Measurements from ENCODE around the gene NAGA. TPM values are rescaled to one million over a fixed set of nuclear protein-coding genes. Genes with fewer than 3 reads are reported as not detected.
"Not testable (repeated sequence)": the region's sequence is repeated elsewhere in the genome, so short reads cannot be mapped to it uniquely, and the experiment has no call there.

The NAGA gene
- total RNA-seq, 2 experiments from 2014 or later, result 14.4 to 16.9 TPM

- Histone ChIP-seq H4K20me1 (ENCODE audit: insufficient read depth, low read length) (no peaks in the 10 kb centered on the region), H3K4me3 (ENCODE audit: low read depth, low read length, poor library complexity, severe bottlenecking) (no peak overlapping the region), H2AFZ (ENCODE audit: low read length) (no peak overlapping the region), H3K79me2 (ENCODE audit: insufficient read depth, low read depth, low read length) (no peaks in the 10 kb centered on the region), H3K9me2 (ENCODE audit: insufficient read depth, low read length) (no peaks in the 10 kb centered on the region), H3K9me3 (ENCODE audit: low read length) (peaks cover 20% of the 10 kb centered on the region), H3K4me2 (ENCODE audit: low read length) (no peak overlapping the region), H3K27ac (ENCODE audit: low read depth, low read length, poor library complexity, severe bottlenecking) (no peak overlapping the region), H3K36me3 (ENCODE audit: insufficient read depth, low read length) (peaks cover 10% of the 10 kb centered on the region; the same call in 1 of the 2 replicates), H3K4me1 (ENCODE audit: insufficient read depth, low read length, poor library complexity, severe bottlenecking) (no peaks in the 10 kb centered on the region)
- ChIA-PET CTCF (ENCODE audit: unreplicated experiment) (no interaction called here), POLR2A (no interaction called here)
- no peak for DNase-seq (ENCODE audit: low spot score)
- no TSS peak for BruUV-seq (replicated peaks)
- intact Hi-C loops (cut with micrococcal nuclease; ENCODE audit: unreplicated experiment), result no loop called here
- TF ChIP-seq, protein P1, sequence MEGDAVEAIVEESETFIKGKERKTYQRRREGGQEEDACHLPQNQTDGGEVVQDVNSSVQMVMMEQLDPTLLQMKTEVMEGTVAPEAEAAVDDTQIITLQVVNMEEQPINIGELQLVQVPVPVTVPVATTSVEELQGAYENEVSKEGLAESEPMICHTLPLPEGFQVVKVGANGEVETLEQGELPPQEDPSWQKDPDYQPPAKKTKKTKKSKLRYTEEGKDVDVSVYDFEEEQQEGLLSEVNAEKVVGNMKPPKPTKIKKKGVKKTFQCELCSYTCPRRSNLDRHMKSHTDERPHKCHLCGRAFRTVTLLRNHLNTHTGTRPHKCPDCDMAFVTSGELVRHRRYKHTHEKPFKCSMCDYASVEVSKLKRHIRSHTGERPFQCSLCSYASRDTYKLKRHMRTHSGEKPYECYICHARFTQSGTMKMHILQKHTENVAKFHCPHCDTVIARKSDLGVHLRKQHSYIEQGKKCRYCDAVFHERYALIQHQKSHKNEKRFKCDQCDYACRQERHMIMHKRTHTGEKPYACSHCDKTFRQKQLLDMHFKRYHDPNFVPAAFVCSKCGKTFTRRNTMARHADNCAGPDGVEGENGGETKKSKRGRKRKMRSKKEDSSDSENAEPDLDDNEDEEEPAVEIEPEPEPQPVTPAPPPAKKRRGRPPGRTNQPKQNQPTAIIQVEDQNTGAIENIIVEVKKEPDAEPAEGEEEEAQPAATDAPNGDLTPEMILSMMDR (conservative IDR thresholded peaks at IDR 0.05; ENCODE audit: low read length), result no peak
- no peak for TF ChIP-seq EZH2phosphoT487 (IDR thresholded peaks at IDR 0.05; ENCODE audit: borderline replicate concordance, low read depth, low read length)
Observed at GRCh38 chr22:42108848-42109247, 38.2 kb upstream of the NAGA start.

GRCh38 chr22:42104332-42104860, 33.8 kb upstream of the NAGA start:
- H3K9me2 ChIP-seq (ENCODE audit: insufficient read depth, low read length); intact Hi-C loops (cut with micrococcal nuclease; ENCODE audit: unreplicated experiment); H2AFZ ChIP-seq (ENCODE audit: low read length); POLR2A ChIA-PET; H3K79me2 ChIP-seq (ENCODE audit: insufficient read depth, low read depth, low read length); DNase-seq (ENCODE audit: low spot score); BruUV-seq (replicated peaks); H3K36me3 ChIP-seq (ENCODE audit: insufficient read depth, low read length); H3K27ac ChIP-seq (ENCODE audit: low read depth, low read length, poor library complexity, severe bottlenecking); H3K4me2 ChIP-seq (ENCODE audit: low read length); H3K4me3 ChIP-seq (ENCODE audit: low read depth, low read length, poor library complexity, severe bottlenecking); CTCF ChIA-PET (ENCODE audit: unreplicated experiment); H4K20me1 ChIP-seq (ENCODE audit: insufficient read depth, low read length); H3K4me1 ChIP-seq (ENCODE audit: insufficient read depth, low read length, poor library complexity, severe bottlenecking): not testable (repeated sequence)
- H3K9me3 ChIP-seq (ENCODE audit: low read length), result peaks cover 39% of the 10 kb centered on the region

GRCh38 chr22:42101199-42101598, 30.6 kb upstream of the NAGA start:
- Histone ChIP-seq H3K9me3 (ENCODE audit: low read length) (peaks cover 39% of the 10 kb centered on the region), H2AFZ (ENCODE audit: low read length) (no peak overlapping the region), H3K9me2 (ENCODE audit: insufficient read depth, low read length) (no peaks in the 10 kb centered on the region), H3K4me1 (ENCODE audit: insufficient read depth, low read length, poor library complexity, severe bottlenecking) (no peaks in the 10 kb centered on the region), H4K20me1 (ENCODE audit: insufficient read depth, low read length) (no peaks in the 10 kb centered on the region), H3K27ac (ENCODE audit: low read depth, low read length, poor library complexity, severe bottlenecking) (no peak overlapping the region), H3K79me2 (ENCODE audit: insufficient read depth, low read depth, low read length) (no peaks in the 10 kb centered on the region), H3K36me3 (ENCODE audit: insufficient read depth, low read length) (peaks cover 10% of the 10 kb centered on the region; the same call in 1 of the 2 replicates), H3K4me3 (ENCODE audit: low read depth, low read length, poor library complexity, severe bottlenecking) (no peak overlapping the region), H3K4me2 (ENCODE audit: low read length) (no peak overlapping the region)
- no peak for DNase-seq (ENCODE audit: low spot score)
- BruUV-seq (replicated peaks), result no TSS peak
- no peak for TF ChIP-seq EZH2phosphoT487 (IDR thresholded peaks at IDR 0.05; ENCODE audit: borderline replicate concordance, low read depth, low read length)
- TF ChIP-seq, protein P1 (conservative IDR thresholded peaks at IDR 0.05; ENCODE audit: low read length), result no peak
- intact Hi-C loops (cut with micrococcal nuclease; ENCODE audit: unreplicated experiment), result no loop called here
- CTCF ChIA-PET (ENCODE audit: unreplicated experiment), result no interaction called here
- POLR2A ChIA-PET, result interaction anchor here (0.7 kb wide), 1 partner anchor 10 kb away, joined by 3 read pairs; no protein-coding TSS in a partner anchor
